Upper lobe of left lung (tissue), 6 donors: ENCODE measurements around the gene ACOT8. TPM values are rescaled to one million over a fixed set of nuclear protein-coding genes. Genes with fewer than 3 reads are reported as not detected.

Source experiments
- ATAC-seq, 2 donors: fragments of 200-7000 bp; cut with Tn5 transposase; one replicate each; pipeline ENCODE4 v1.9.1; 2022; ENCODE audit warnings: mild to moderate bottlenecking in 2 of 2, moderate library complexity in 2 of 2; ENCODE audit not compliant: low FRiP score in 2 of 2
- DNase-seq, 2 donors: peaks; one replicate each; pipeline ENCODE4 v3.0.0-alpha.2; 2019 to 2020
- H3K27ac ChIP-seq, 4 donors: fragments of 200-600 bp; sonication (generic); one replicate each; pipeline ENCODE4 v1.5.1; 2016 to 2019
- H3K27me3 ChIP-seq, 4 donors: fragments of 200-600 bp; sonication (generic); one replicate each; pipeline ENCODE4 v1.5.1; 2017 to 2019
- H3K36me3 ChIP-seq, 4 donors: fragments of 200-600 bp; sonication (generic); one replicate each; pipeline ENCODE4 v1.5.1; 2016 to 2019
- H3K4me1 ChIP-seq, 4 donors: fragments of 200-600 bp; sonication (generic); one replicate each; pipeline ENCODE4 v1.5.1; 2018 to 2019
- H3K4me3 ChIP-seq, 4 donors: fragments of 200-600 bp; sonication (generic); one replicate each; pipeline ENCODE4 v1.5.1; 2017 to 2019; ENCODE audit warnings: mild to moderate bottlenecking in 2 of 4, moderate library complexity in 1 of 4
- H3K9me3 ChIP-seq, 4 donors: fragments of 200-600 bp; sonication (generic); one replicate each; pipeline ENCODE4 v1.5.1; 2018 to 2019
- EP300 ChIP-seq, 4 donors: sonication (generic); formaldehyde crosslinking; IDR thresholded peaks; one replicate each; pipeline ENCODE4 v1.5.1; 2017; ENCODE audit warnings: antibody characterized with exemption in 4 of 4, control low read depth in 2 of 4
- POLR2A ChIP-seq, 4 donors: fragments of 450-650 bp; IDR thresholded peaks; one replicate each; pipeline ENCODE4 v1.5.1; 2016 to 2017; ENCODE audit warnings: antibody characterized with exemption in 4 of 4, mild to moderate bottlenecking in 2 of 4
- POLR2AphosphoS5 ChIP-seq, 2 donors: sonication (generic); formaldehyde crosslinking; IDR thresholded peaks; one replicate each; pipeline ENCODE4 v1.5.1; 2017; ENCODE audit warnings: antibody characterized with exemption in 2 of 2
- WGBS, 2 donors: methylation state at CpG; one replicate each; pipeline ENCODE4 v1.1.5; 2017 to 2018; 5-methylcytosine and 5-hydroxymethylcytosine counted together
- total RNA-seq, 6 donors: library from RNA; depleted of rRNA in 4 of 6; stranded (reverse); fragments of >200 nt in 4 of 6; gene quantifications; one replicate each; pipeline versions ENCODE4 v1.1.0 to v1.2.1, GENCODE V29; 2016 to 2021
- TF ChIP-seq, protein P1 (sequence below), 6 experiments: fragments of 450-650 bp in 4 of 6; fragments of 200-600 bp in 2 of 6; sonication (generic) in 2 of 6; IDR thresholded peaks; one replicate each; pipeline ENCODE4 v1.5.1; 2016 to 2019; ENCODE audit warnings: antibody characterized with exemption in 6 of 6
- donor health status: DM: no; HTN: no; CAD: no; lungs with moderate emphysema.
- donor health status: DM: no; HTN: yes; CAD: no; lungs with severe emphysema.

ACOT8 gene
- total RNA-seq, 6 donors from 2014 or later, result 23.9 to 46.8 (median 31.5) TPM

- Histone ChIP-seq H3K27me3 (no peaks in the 10 kb centered on the region), H3K36me3 (peaks cover 0 to 16% (median 7%) of the 10 kb centered on the region in 4 donors), H3K27ac (peak overlapping the region in 3 of 4 donors; percentile 89 to 93 (median 93)), H3K9me3 (no peaks in the 10 kb centered on the region), H3K4me3 (peak overlapping the region in 1 of 4 donors; percentile 14), H3K4me1 (peaks cover 32 to 40% (median 34%) of the 10 kb centered on the region in 4 donors)
- TF ChIP-seq POLR2AphosphoS5 (IDR thresholded peaks at IDR 0.05), result no peak
- TF ChIP-seq, protein P1, sequence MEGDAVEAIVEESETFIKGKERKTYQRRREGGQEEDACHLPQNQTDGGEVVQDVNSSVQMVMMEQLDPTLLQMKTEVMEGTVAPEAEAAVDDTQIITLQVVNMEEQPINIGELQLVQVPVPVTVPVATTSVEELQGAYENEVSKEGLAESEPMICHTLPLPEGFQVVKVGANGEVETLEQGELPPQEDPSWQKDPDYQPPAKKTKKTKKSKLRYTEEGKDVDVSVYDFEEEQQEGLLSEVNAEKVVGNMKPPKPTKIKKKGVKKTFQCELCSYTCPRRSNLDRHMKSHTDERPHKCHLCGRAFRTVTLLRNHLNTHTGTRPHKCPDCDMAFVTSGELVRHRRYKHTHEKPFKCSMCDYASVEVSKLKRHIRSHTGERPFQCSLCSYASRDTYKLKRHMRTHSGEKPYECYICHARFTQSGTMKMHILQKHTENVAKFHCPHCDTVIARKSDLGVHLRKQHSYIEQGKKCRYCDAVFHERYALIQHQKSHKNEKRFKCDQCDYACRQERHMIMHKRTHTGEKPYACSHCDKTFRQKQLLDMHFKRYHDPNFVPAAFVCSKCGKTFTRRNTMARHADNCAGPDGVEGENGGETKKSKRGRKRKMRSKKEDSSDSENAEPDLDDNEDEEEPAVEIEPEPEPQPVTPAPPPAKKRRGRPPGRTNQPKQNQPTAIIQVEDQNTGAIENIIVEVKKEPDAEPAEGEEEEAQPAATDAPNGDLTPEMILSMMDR (IDR thresholded peaks at IDR 0.05), result no peak
- no peak for TF ChIP-seq EP300 (IDR thresholded peaks at IDR 0.05)
- TF ChIP-seq POLR2A (IDR thresholded peaks at IDR 0.05), result no peak
- DNase-seq (no peak), ATAC-seq (peak in 1 of 2 donors; percentile 79)
- WGBS, 2 donors, result 83 to 92% methylated on average over 5 of the region's 5 CpGs
These were observed 21.4 kb downstream of the ACOT8 start for GRCh38 chr20:45835825-45836224.

GRCh38 chr20:45835329-45835765 is 21.8 kb downstream of the ACOT8 start:
- H3K4me1 ChIP-seq, result peaks cover 32 to 40% (median 34%) of the 10 kb centered on the region in 4 donors
- TF ChIP-seq, protein P1 (IDR thresholded peaks at IDR 0.05), result peak in 2 of 6 experiments; percentile 6 to 17
- TF ChIP-seq EP300 (IDR thresholded peaks at IDR 0.05), result no peak
- no peak for TF ChIP-seq POLR2A (IDR thresholded peaks at IDR 0.05)
- TF ChIP-seq POLR2AphosphoS5 (IDR thresholded peaks at IDR 0.05), result no peak
- H3K36me3 ChIP-seq, result peaks cover 0 to 11% (median 3%) of the 10 kb centered on the region in 4 donors
- no peaks in the 10 kb centered on the region for H3K9me3 ChIP-seq
- DNase-seq, result no peak
- peak overlapping the region in 3 of 4 donors; percentile 89 to 93 (median 93) for H3K27ac ChIP-seq
- ATAC-seq, result no peak
- WGBS, 2 donors, result 54 to 67% methylated on average over 3 of the region's 3 CpGs
- no peaks in the 10 kb centered on the region for H3K27me3 ChIP-seq
- H3K4me3 ChIP-seq, result peak overlapping the region in 2 of 4 donors; percentile 75 to 91

GRCh38 chr20:45834797-45835161 is 22.4 kb downstream of the ACOT8 start:
- H3K4me1 ChIP-seq, result peaks cover 32 to 40% (median 34%) of the 10 kb centered on the region in 4 donors
- peak overlapping the region; percentile 86 to 93 (median 91) for H3K27ac ChIP-seq
- 86 to 89% methylated on average over 9 to 14 of the region's 14 CpGs for WGBS, 2 donors

DNA sequence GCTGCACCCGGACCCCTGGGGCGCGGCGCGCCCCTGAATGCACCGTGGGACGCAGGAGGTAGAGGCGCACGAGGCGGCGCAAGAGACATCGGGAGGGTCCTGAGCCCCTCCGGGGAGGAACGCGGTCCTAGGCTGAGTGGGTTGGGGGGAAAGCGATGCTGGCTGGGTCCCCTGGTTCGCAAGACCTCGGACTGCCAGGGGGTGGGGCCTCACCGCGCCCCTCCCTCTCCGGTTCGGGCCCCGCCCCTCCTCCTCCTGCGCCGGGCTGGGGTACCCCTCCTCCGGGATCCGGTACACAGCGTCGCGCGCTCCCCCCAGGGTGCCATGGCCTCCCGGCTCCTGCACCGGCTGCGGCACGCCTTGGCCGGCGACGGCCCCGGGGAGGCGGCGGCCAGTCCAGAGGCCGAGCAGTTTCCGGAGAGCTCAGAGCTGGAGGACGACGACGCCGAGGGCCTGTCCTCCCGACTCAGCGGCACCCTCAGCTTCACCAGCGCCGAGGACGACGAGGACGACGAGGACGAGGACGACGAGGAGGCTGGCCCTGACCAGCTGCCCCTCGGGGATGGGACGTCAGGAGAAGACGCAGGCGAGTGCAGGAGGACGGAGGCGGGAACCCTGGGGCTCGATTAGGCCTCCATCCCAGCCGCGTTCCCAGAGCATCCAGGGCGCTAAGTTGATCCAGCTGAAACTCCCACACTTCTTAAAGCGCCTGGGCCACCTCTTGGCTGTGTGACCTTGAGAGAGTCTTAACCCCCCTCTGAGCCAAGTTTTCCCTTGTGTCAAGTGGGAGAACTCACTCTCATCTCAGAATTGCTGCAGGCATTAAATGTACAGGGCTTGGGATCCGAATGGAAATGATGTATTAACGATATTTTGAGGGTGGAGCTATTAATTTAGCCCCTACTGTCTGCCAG is 23.1 kb downstream of the ACOT8 start:
- H3K27ac ChIP-seq, result peak overlapping the region; percentile 86 to 93 (median 91)
- H3K4me3 ChIP-seq, result peak overlapping the region; percentile 62 to 91 (median 72)
- H3K27me3 ChIP-seq, result no peaks in the 10 kb centered on the region
- DNase-seq (peak; percentile 83 to 94), ATAC-seq (peak; percentile 85 to 87)
- WGBS, 2 donors, result 6 to 9% methylated on average over 29 to 52 of the region's 71 CpGs
- no peak for TF ChIP-seq EP300 (IDR thresholded peaks at IDR 0.05)
- peak in 2 of 4 donors; percentile 47 to 72 for TF ChIP-seq POLR2A (IDR thresholded peaks at IDR 0.05)
- peak; percentile 22 to 35 for TF ChIP-seq POLR2AphosphoS5 (IDR thresholded peaks at IDR 0.05)
- H3K9me3 ChIP-seq, result no peaks in the 10 kb centered on the region
- H3K4me1 ChIP-seq, result peaks cover 32 to 40% (median 34%) of the 10 kb centered on the region in 4 donors
- peaks cover 0 to 4% (median 2%) of the 10 kb centered on the region in 4 donors for H3K36me3 ChIP-seq

More at GRCh38 chr20:45834797-45835161, 22.4 kb downstream of the ACOT8 start:
- Histone ChIP-seq H3K36me3 (peaks cover 0 to 6% (median 2%) of the 10 kb centered on the region in 4 donors), H3K27me3 (no peaks in the 10 kb centered on the region), H3K9me3 (no peaks in the 10 kb centered on the region), H3K4me3 (peak overlapping the region in 3 of 4 donors; percentile 62 to 91 (median 75))
- DNase-seq (no peak), ATAC-seq (no peak)
- TF ChIP-seq EP300 (IDR thresholded peaks at IDR 0.05), result no peak
- TF ChIP-seq, protein P1 (IDR thresholded peaks at IDR 0.05), result peak in 1 of 6 experiments; percentile 6
- TF ChIP-seq POLR2A (IDR thresholded peaks at IDR 0.05), result no peak
- TF ChIP-seq POLR2AphosphoS5 (IDR thresholded peaks at IDR 0.05), result no peak
